HG03354 (cell line): ENCODE data around the gene DDX11.
"Not testable (repeated sequence)": the region's sequence is repeated elsewhere in the genome, so short reads cannot be mapped to it uniquely, and the experiment has no call there.

Source experiments
- ATAC-seq: cut with Tn5 transposase; IDR thresholded peaks from one replicate; pipeline ENCODE4 v1.9.1; 2021; ENCODE audit warnings: mild to moderate bottlenecking; ENCODE audit not compliant: unreplicated experiment, poor library complexity, severe bottlenecking

DDX11 gene

DNA sequence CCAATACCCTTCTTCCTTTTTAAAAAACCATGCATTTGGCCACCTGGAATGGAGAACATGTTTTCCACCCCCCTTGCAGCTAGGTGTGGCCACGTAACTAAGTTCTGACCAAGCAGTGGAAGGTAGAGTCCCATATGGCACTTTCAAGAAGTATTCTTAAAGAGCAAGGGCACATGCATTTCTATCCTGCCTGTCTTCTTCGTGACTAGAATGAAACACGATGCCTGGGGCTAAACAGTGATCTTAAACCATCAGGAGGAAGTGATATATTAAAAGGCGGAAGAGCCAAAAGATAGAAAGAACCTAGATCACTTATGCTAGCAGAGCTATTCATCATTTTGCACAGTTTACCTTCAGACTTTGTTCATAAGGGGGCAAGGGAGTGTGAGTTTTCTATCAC is 16.0 kb upstream of the DDX11 start:
- no peak for ATAC-seq

DNA sequence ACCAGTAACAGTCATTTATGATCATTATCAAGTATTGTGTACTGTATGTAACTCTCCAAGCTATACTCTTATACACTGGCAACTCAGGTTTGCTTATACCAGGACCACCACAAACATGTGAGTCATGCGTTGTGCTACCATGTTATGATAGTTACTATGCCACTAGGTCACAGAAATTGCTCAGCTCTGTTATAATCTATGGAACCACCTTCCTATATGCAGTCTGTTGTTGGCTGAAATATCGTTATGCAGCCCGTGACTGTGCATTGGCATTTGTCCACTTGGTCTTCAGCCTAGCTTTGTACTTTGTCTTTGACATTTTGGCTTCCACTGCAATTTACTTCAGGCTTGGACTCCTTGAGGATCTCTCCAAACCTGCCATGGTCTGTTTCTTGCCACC is 7.5 kb upstream of the DDX11 start:
- not testable (repeated sequence) for ATAC-seq

DNA sequence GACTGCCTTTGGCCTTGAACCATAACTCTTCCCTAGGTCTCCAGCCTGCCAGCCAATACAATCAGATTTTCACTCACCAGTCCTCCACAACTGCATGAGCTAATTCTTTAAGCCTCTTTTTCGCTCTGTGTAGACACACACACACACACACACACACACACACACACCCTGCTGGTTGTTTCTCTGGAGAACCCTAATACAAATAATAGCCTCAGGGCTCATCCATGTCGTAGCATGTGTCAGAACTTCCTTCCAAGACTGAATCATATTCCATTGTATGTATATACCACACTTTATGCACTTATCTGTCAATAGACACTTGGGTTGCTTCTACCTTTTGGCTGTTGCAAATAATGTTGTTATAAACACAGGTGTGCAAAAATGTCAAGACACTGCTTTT is 6.0 kb upstream of the DDX11 start:
- ATAC-seq = not testable (repeated sequence)

DNA sequence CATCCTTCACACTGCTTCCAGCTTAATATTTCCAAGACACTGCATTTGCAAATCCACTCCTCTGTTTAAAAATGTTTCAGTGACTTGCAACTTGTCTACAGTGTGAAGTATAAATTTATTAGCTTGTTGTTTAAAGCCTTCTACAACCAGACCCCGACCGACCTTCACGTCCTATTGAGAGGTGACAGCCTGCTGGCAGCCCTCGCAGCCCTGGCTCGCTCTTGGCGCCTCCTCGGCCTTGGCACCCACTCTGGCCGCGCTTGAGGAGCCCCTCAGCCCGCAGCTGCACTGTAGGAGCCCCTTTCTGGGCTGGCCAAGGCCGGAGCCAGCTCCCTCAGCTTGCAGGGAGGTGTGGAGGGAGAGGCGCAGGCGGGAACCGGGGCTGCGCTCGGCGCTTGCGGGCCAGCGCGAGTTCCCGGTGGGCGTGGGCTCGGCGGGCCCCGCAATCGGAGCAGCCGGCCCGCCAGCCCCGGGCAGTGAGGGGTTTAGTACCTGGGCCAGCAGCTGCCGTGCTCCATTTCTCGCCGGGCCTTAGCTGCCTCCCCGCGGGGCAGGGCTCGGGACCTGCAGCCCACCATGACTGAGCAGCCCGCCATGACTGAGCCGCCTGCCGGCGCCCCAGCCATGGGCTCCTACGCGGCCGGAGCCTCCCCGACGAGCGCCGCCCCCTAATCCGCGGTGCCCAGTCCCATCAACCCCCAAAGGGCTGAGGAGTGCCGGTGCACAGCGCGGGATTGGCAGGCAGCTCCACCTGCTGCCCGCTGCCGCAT is 2.5 kb upstream of the DDX11 start:
- ATAC-seq = not testable (repeated sequence)

DNA sequence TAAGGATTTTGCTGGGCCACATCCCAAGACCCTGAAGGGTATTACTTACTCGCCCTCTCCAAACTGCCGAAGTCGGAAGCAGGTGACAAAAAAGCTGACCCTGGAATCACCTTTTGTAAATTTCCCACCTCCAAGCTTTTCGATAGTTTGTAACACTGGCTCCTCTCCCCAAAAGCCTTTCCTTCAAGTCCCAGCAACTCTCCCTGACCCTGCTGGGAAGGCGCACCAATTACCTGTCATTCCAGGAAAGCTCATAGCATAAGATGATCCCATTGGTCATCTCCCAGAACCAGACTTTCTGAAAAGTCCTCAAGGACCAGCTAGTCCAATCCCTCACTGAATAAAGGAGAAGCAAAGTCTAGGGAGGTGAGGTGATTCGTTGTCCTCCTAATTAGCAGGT is 698 bp upstream of the DDX11 start:
- ATAC-seq = not testable (repeated sequence)

DNA sequence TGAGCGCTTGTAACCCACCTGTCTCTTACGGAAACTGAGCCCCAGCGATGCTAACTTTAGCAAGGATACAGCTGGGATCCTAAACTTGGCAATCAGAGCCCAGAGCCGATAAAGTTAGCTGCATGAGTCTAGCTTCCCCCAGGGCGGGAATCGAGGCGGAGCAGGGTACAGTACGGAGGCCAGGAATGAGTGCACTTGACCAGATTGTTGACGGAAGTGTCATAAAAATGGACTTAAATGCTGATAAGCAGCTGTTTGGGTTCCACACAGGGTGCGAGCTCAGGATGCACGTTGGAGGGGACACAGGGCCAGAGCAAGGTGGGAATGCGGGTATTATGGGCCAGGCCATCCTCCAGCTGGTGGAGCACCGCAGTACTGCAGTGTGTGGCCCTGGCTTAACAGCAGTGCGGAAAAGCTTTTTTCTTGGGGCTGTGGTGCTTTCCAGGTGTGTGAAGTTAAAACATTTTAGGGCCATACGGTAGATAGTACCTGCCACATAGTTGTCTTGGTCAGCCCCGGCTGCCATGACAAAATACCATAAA is 744 bp downstream of the DDX11 start:
- ATAC-seq = peak; percentile 51

DNA sequence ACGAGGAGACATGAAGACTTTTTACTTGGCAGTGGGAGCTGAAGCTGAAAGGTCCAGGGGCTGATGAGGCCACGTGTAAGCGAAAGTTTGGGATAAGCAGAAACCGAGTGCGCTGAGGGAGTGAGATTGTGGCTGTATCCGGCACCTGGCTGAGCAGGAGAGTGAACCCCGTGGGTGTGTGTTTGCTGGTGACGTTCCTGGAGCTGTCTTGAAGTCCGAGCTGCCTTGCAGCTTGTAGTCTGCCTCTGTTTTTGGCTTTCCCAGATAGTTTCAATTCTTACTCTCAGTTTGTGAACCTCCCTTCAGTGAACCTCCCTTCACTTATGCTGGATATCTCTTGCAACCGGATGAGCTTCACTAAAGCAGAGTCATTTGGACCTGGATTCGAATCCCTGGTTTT is 2.5 kb downstream of the DDX11 start:
- ATAC-seq = not testable (repeated sequence)

DNA sequence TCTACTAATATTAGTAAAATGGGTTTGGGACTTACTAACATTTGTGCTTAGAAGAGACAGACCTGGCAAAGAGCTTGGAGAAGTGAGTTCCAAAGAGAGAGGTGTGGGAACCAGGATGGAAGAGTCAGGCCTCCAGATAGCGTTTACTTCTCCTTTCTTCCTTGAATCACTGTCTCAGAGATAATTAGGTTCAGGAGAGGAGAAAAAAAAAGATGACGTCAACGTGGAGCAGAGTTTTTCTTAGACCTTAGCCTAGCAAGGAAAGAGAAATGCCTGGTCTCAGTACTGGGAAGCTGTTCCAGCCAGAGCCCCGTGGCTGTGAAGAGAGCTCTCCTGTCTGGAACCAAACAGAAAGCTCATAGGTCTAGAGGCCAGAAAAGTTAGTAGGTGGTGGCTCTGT is 3.4 kb downstream of the DDX11 start:
- ATAC-seq = not testable (repeated sequence)

DNA sequence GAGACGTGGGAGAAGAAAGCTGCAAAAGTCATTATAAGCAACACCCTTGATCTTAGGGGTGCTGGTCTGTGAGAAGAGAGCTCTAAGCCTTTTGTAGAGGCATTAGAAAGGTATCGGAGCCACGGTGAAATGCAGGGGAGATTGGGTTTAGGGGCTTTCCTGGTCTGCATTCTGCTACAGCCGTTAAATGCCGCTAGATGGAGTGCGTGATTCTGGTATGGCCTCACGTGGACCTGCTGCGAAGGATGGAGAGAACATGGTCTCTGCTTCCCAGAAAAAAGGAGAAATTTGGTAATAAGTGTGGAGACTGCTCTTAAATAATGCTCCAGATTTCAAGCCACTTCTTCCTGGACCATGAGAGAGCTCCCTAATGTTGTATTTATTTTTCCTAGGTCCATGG is 4.3 kb downstream of the DDX11 start:
- not testable (repeated sequence) for ATAC-seq

DNA sequence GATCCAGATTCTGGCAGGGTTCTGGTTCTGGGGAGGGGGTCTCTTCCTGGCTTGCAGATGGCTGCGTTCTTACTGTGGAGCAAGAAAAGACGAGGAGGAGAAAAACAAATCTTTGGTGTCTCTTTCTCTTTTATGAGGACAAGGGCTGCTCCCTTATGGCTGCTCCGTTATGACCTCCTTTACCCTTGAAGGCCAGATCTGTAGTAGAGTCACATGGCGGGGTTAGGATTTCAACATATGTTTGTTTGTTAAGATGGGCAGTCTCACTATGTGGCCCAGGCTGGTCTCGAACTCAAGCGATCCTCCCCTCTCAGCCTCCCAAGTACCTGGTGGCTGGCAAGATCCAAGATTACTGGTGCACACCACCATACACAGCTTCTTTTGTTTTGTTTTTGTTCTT is 5.8 kb downstream of the DDX11 start:
- ATAC-seq = not testable (repeated sequence)

DNA sequence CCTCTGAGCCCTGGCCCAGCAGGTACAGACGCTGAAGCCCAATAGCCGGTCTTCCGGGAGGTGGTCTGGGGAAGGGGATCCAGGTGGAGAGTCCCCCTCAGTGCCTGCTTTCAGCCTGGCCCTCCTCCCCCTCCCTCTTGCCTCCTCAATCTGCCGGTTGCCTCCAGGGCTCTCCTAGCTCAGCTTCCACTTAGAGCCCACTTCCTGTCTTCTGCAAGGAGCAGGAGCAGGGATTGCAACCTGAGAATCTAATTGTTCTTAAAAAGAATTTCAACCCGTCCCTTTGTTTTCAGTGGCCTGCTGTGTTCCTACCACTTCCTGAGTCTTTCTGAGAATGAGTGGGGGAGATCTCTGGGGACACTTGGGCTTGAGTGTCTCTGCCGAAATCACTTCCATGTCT is 6.6 kb downstream of the DDX11 start:
- not testable (repeated sequence) for ATAC-seq

DNA sequence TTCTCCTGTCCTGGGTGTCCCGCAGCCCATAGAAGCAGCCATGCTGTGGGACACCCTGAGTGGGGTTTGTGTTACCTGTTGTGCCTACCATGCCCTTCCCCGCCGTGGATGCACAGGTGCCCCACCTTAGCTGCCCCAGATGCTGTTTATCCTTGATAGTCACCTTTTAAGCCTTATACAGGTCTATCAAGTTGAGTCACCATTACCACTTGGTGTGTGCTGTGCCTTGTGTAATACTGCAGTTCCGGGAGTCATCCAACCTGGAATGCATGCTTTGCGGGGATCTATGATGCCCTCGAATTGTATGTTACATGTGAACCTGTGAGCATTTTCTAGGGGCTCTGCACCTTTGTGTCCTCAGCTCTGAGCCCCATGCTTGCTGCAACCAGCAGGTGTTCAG is 7.6 kb downstream of the DDX11 start:
- ATAC-seq = not testable (repeated sequence)

DNA sequence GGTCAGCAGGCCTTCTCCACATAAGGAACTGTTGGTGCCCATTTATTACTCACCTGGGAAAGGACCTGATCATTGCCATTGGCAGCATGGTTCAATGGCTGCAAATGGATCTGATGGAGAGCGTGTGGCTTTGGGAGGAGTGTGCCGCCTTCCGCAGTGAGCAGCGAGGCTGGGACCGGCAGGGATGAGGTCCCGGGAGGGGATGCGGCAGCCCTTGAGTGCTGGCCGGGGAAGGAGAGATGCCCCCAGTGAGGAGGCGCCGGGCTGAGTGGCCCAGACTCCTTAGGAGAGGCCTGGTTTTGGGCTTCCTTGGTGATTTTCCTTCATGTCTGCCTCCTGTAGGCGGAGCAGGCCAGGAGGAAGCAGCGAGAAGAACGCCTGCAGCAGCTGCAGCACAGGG is 10.6 kb downstream of the DDX11 start:
- ATAC-seq = not testable (repeated sequence)

DNA sequence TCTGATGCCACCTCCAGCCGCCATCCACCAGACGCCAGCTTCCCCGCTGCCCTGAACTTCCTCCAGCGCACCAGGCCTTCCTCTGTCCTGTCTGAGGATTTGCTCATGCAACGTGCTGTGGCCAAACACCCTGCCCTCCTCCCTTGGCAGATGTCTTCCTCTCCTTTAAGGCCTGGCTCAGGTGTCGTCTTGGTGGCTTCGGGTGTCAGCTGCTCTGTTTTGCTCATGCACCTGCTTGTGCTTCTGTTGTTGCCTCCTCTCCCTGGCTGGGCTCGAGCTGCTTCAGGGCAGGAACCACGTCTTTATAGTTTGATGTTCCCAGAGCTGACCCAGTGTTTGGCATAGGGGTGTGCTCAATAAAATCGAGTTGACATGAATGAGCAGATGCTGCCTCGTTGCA is 12.4 kb downstream of the DDX11 start:
- ATAC-seq = not testable (repeated sequence)

DNA sequence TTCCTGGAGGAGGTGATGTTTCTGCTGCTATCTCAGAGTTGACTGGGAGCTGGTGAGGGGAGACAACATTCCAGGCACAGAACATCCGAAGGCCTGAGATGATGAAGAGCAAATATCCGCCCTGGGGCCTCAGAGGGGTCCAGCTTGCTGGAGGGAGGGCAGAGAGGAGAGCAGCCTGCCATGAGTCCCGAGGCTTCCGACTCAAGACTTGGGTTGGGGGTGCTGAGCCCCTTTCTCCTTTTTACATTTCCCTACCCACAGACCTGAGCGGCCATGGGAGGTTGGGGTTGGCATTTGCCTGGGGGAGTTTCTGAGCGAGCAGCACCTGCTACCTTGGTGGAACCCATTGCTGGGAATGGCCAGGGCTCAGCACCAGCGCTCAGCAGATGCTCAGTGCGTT is 13.8 kb downstream of the DDX11 start:
- ATAC-seq = not testable (repeated sequence)

DNA sequence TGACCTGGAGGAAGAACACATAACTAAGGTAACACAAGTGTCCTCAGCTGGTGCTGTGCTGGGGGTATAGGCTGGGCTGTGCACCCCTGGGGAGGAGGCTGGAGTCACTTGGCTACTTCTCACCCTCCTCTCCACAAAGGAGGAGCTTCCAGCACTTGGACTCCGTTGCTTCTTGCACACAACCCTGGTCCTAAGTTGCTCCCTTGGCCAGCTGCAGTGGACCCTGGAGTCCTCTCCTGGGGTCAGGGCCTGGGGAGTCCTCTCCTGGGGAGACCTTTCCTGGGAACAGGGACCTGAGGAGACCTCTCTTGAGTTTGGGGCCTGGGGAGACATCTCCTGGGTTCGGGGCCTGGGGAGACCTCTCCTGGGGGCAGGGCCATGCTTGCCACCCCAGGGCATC is 14.3 kb downstream of the DDX11 start:
- ATAC-seq = not testable (repeated sequence)

DNA sequence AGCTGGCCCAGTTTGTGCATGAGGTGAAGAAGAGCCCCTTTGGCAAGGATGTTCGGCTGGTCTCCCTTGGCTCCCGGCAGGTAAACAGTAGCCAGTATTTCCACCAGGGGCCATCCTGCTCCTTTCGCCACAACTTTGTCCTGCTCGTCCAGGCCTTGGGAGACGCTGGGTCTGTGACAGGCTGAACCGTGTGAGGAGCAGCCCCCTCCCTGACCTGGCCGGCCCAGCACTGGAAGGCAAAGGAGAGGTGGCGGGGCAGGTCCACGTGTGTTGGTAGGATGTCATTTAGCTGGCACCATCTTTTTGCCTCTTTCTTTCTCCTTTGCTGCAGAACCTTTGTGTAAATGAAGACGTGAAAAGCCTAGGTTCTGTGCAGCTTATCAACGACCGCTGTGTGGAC is 15.4 kb downstream of the DDX11 start:
- no peak for ATAC-seq

DNA sequence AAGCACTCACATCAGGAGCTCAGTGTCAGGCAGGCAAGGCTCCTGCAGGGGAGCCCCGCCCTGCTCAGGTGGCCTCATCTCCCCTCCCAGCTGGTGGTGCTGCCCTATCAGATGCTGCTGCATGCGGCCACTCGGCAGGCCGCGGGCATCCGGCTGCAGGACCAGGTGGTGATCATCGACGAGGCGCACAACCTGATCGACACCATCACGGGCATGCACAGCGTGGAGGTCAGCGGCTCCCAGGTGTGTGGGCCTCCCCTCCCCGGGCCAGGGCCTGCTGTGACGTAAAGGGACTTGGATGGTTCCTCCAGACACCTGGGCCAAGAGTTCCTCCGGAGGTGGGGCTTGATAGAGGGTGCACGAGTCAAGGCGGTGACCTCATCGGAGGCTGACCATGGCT is 18.0 kb downstream of the DDX11 start:
- ATAC-seq = not testable (repeated sequence)

DNA sequence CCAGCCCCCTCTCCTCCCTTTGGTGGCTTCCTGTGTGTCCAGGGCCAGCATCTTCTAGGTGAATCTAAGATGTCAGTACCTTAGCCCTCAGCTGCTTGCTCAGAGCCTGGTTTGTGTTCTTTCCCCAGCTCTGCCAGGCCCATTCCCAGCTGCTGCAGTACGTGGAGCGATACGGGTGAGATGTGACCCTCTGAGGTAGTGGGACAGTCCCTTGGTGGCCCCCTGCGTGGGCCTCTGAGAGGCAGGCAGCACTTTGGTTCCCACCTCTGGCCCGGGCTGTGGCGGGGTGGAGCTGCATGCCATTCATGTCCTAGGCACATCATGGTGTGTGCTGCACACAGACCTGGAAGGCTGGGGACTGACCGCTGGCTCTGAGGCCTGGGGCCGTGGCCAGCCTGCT is 19.1 kb downstream of the DDX11 start:
- not testable (repeated sequence) for ATAC-seq

DNA sequence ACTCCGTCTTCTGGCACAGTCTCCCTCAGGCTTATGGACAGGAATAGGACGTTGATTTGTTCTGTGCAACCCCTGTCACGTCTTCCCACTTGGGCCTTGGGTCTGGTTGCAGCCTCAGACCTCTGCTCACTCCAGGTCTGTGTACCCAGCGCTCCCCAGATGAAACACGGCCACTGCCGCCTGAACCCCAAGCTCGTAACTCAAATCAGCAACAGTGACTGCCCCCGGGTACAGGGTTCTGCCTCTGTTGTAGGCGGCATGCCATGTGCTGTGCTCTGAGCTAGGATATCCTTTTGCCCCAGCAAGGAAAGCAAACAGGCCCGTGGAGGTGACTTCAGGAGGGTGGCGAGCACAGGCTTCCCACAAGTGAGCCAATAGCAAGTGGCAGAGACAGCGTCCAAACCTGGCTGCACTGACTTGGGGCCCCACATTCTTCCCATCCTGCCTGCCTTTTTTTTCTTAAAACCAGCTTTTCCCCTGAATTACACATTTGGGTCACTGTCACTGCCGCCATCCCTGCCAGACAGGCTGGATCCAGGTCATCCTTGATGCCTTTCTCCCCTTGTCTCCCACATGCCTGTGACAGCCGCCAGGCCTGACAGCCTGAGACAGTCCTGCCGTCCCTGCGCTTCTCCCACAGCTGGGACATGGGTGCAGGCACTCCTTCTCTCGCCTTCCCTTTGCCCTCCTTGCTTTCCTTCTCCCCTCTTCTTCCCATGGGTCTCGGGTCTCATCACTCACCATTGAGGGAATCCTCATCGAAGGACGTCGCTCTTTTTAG is 21.6 kb downstream of the DDX11 start:
- not testable (repeated sequence) for ATAC-seq
